IPS-18a (cell line): ENCODE data around the gene DENND1A.
A peak's percentile ranks its signal among the peaks of the same experiment; 100 is the strongest.

Source experiments
- H3K27ac ChIP-seq: one replicate; pipeline ENCODE4 v1.5.1; 2013; ENCODE audit warnings: low read length
- H3K27me3 ChIP-seq: one replicate; pipeline ENCODE4 v1.6.1; 2013; ENCODE audit warnings: mild to moderate bottlenecking, low read length; ENCODE audit not compliant: control insufficient read depth, insufficient read depth
- H3K36me3 ChIP-seq: one replicate; pipeline ENCODE4 v1.6.1; 2013; ENCODE audit warnings: low read depth, low read length; ENCODE audit not compliant: control insufficient read depth
- H3K4me1 ChIP-seq: one replicate; pipeline ENCODE4 v1.6.1; 2013; ENCODE audit warnings: low read depth, low read length; ENCODE audit not compliant: control insufficient read depth
- H3K4me3 ChIP-seq: one replicate; pipeline ENCODE4 v1.5.1; 2013; ENCODE audit warnings: low read length
- H3K9ac ChIP-seq: one replicate; pipeline ENCODE4 v1.6.1; 2013; ENCODE audit warnings: mild to moderate bottlenecking, low read length, moderate library complexity
- H3K9me3 ChIP-seq: one replicate; pipeline ENCODE4 v1.6.1; 2013; ENCODE audit warnings: low read depth, low read length; ENCODE audit not compliant: control insufficient read depth

The DENND1A gene

DNA sequence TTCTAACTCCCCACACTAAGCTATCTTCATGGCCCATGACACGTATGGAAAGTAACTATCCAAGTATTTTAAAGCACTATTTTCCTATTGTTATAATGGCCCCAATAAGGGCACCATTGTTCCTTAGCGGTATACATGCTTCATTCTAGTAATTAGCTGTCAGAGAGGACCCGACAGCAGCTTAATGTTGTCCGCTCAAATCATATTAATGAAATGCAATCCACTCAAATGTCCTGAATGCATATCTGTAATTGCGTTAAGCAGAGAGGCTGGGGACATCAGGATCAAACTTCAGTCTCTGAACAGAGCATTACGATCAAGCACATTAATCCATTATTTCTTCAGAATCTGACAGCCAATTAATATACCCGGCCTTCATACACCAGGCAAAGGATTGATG is 434.2 kb downstream of the DENND1A start:
- H3K9me3 ChIP-seq, result no peaks in the 10 kb centered on the region
- H3K4me1 ChIP-seq, result no peaks in the 10 kb centered on the region
- H3K36me3 ChIP-seq, result no peaks in the 10 kb centered on the region
- no peak overlapping the region for H3K4me3 ChIP-seq
- H3K27me3 ChIP-seq, result no peaks in the 10 kb centered on the region
- no peak overlapping the region for H3K9ac ChIP-seq
- H3K27ac ChIP-seq, result no peak overlapping the region

GRCh38 chr9:123493627-123494026 is 436.3 kb downstream of the DENND1A start:
- no peak overlapping the region for H3K4me3 ChIP-seq
- H3K27ac ChIP-seq, result no peak overlapping the region
- peaks cover 10% of the 10 kb centered on the region for H3K4me1 ChIP-seq
- H3K9me3 ChIP-seq, result no peaks in the 10 kb centered on the region
- H3K36me3 ChIP-seq, result no peaks in the 10 kb centered on the region
- H3K9ac ChIP-seq, result no peak overlapping the region
- H3K27me3 ChIP-seq, result peaks cover 6% of the 10 kb centered on the region

DNA sequence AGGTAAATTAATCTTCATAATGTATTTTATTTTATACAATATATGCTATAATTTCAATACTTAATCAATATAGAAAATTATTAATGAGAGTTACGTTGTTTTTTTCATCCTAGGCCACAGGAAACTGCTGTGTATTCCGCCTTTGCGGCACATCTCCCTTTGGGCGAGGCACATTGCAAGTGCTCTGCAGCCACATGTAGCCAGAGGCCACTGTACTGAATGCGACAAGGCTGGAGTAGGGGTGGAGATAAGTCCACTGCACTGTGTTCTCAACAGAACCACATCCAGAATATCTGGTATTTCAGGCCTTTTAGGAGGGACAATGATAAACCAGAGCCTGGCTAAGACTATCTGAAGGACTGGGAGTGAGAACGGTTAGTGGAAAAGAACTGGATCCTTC is 439.2 kb downstream of the DENND1A start:
- Histone ChIP-seq H3K4me1 (peaks cover 18% of the 10 kb centered on the region), H3K36me3 (no peaks in the 10 kb centered on the region), H3K27ac (no peak overlapping the region), H3K9me3 (no peaks in the 10 kb centered on the region), H3K9ac (no peak overlapping the region), H3K27me3 (peaks cover 6% of the 10 kb centered on the region), H3K4me3 (no peak overlapping the region)

- H3K9ac ChIP-seq, result no peak overlapping the region
- peaks cover 6% of the 10 kb centered on the region for H3K27me3 ChIP-seq
Observed at GRCh38 chr9:123488722-123489321, 441.1 kb downstream of the DENND1A start.

GRCh38 chr9:123487944-123488548 is 441.9 kb downstream of the DENND1A start:
- no peak overlapping the region for H3K4me3 ChIP-seq
- H3K27ac ChIP-seq, result no peak overlapping the region
- H3K9ac ChIP-seq, result no peak overlapping the region
- H3K4me1 ChIP-seq, result peaks cover 19% of the 10 kb centered on the region
- no peaks in the 10 kb centered on the region for H3K36me3 ChIP-seq
- peaks cover 6% of the 10 kb centered on the region for H3K27me3 ChIP-seq
- no peaks in the 10 kb centered on the region for H3K9me3 ChIP-seq

More at GRCh38 chr9:123488722-123489321, 441.1 kb downstream of the DENND1A start:
- Histone ChIP-seq H3K4me3 (peak overlapping the region; percentile 12), H3K9me3 (no peaks in the 10 kb centered on the region), H3K36me3 (no peaks in the 10 kb centered on the region), H3K4me1 (peaks cover 18% of the 10 kb centered on the region), H3K27ac (no peak overlapping the region)

- H3K9me3 ChIP-seq, result no peaks in the 10 kb centered on the region
- no peak overlapping the region for H3K9ac ChIP-seq
- H3K27me3 ChIP-seq, result peaks cover 6% of the 10 kb centered on the region
- peaks cover 24% of the 10 kb centered on the region for H3K4me1 ChIP-seq
- H3K36me3 ChIP-seq, result no peaks in the 10 kb centered on the region
- H3K4me3 ChIP-seq, result no peak overlapping the region
- H3K27ac ChIP-seq, result no peak overlapping the region
Observed at GRCh38 chr9:123486431-123486830, 443.5 kb downstream of the DENND1A start.

- Histone ChIP-seq H3K36me3 (no peaks in the 10 kb centered on the region), H3K4me1 (peaks cover 24% of the 10 kb centered on the region), H3K9me3 (no peaks in the 10 kb centered on the region), H3K9ac (no peak overlapping the region), H3K27ac (no peak overlapping the region), H3K27me3 (peaks cover 6% of the 10 kb centered on the region), H3K4me3 (no peak overlapping the region)
Observed at GRCh38 chr9:123485216-123485615, 444.7 kb downstream of the DENND1A start.

DNA sequence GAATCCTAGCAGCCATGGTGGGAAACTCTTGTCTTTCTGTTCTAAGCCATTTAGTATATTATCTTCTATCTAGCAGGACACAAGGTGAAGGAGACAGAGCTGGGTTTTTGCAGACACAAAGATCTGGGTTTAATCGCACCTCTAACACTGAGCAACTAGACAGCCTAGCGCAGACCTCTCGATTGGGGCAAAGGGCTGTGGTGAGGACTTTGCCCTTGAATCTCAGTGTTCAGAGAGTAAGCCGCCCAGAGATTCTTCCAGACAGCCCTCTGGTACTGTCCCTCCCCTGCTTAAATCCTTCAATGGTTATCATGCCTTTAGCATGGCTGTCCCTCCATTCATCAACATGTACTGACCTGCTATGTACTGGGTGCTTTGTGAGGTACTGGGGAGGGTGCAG is 445.8 kb downstream of the DENND1A start:
- Histone ChIP-seq H3K36me3 (no peaks in the 10 kb centered on the region), H3K9me3 (no peaks in the 10 kb centered on the region), H3K27ac (no peak overlapping the region), H3K9ac (no peak overlapping the region), H3K27me3 (no peaks in the 10 kb centered on the region), H3K4me1 (peaks cover 19% of the 10 kb centered on the region), H3K4me3 (no peak overlapping the region)

DNA sequence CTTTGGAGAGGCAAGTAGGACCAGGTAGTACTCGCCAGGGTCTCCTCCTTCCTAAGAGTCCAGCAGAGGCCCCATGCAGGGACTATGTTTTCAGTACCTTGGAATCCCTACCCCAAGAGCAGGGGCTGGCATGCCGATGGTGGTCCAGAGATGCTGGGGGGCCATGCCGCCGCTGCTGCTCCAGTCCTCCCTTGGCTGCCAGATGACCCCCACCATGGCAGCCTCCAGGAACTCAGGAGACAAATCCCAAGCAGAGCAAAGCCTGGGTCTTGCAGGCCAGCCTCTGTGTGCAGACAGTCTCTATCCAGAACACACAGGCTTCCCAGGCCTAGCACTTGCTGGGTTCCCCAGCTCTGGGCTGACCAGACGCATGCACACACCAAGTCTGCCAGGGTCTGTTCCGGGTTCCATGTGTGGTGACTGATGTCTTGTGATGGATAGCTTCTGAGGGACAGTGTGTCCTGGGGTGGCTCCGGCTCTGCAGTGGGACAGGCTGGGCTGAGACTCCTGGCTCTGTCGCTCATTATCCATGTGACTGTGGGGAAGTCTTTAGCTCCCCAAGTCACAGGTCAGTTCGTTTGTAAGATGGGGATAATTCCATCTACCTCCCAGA is 446.6 kb downstream of the DENND1A start:
- H3K9ac ChIP-seq, result no peak overlapping the region
- no peaks in the 10 kb centered on the region for H3K36me3 ChIP-seq
- H3K27me3 ChIP-seq, result no peaks in the 10 kb centered on the region
- peaks cover 11% of the 10 kb centered on the region for H3K4me1 ChIP-seq
- H3K4me3 ChIP-seq, result no peak overlapping the region
- no peaks in the 10 kb centered on the region for H3K9me3 ChIP-seq
- no peak overlapping the region for H3K27ac ChIP-seq

- Histone ChIP-seq H3K36me3 (no peaks in the 10 kb centered on the region), H3K27me3 (no peaks in the 10 kb centered on the region), H3K27ac (no peak overlapping the region), H3K9me3 (no peaks in the 10 kb centered on the region), H3K4me1 (peaks cover 6% of the 10 kb centered on the region), H3K9ac (no peak overlapping the region), H3K4me3 (no peak overlapping the region)
Observed at GRCh38 chr9:123482295-123482968, 447.5 kb downstream of the DENND1A start.

GRCh38 chr9:123481209-123481865 is 448.6 kb downstream of the DENND1A start:
- H3K9me3 ChIP-seq, result no peaks in the 10 kb centered on the region
- no peak overlapping the region for H3K4me3 ChIP-seq
- H3K27ac ChIP-seq, result no peak overlapping the region
- H3K9ac ChIP-seq, result no peak overlapping the region
- H3K27me3 ChIP-seq, result no peaks in the 10 kb centered on the region
- no peaks in the 10 kb centered on the region for H3K36me3 ChIP-seq
- H3K4me1 ChIP-seq, result peaks cover 6% of the 10 kb centered on the region
